Measurements from ENCODE around the gene RSRC1.

DNA sequence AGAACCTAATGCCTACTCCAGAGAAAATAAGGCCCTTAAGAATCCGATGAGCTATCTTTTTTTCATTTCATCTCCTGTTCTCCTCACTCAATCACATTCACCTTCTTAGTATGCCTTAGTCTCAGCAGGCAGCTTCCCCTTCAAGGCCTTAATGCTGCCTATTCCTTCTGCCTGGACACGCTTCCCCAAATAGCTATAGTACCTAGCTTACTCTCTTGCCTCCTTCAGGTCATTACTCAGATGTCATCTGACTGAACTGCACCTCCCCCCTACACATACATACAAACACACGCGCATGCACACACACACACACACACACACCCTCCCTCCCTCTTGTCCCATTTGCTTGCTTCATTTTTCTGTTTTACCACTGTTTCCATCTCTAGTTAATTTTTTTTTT, 269.6 kb downstream of the RSRC1 start:
- TF ChIP-seq, protein P1, sequence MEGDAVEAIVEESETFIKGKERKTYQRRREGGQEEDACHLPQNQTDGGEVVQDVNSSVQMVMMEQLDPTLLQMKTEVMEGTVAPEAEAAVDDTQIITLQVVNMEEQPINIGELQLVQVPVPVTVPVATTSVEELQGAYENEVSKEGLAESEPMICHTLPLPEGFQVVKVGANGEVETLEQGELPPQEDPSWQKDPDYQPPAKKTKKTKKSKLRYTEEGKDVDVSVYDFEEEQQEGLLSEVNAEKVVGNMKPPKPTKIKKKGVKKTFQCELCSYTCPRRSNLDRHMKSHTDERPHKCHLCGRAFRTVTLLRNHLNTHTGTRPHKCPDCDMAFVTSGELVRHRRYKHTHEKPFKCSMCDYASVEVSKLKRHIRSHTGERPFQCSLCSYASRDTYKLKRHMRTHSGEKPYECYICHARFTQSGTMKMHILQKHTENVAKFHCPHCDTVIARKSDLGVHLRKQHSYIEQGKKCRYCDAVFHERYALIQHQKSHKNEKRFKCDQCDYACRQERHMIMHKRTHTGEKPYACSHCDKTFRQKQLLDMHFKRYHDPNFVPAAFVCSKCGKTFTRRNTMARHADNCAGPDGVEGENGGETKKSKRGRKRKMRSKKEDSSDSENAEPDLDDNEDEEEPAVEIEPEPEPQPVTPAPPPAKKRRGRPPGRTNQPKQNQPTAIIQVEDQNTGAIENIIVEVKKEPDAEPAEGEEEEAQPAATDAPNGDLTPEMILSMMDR (IDR thresholded peaks at IDR 0.05; ENCODE audit: borderline replicate concordance, extremely low read depth, low read length, poor library complexity, severe bottlenecking), result no peak
- TF ChIP-seq EZH2 (IDR thresholded peaks at IDR 0.05; ENCODE audit: borderline replicate concordance, low read depth, low read length, severe bottlenecking), result no peak
